Tibial nerve (tissue), 3 donors: ENCODE measurements around the gene LDB3.

ENCODE experiments used
- CTCF ChIP-seq, 5 experiments: fragments of 200-600 bp in 3 of 5; fragments of 450-650 bp in 2 of 5; sonication (generic) in 3 of 5; IDR thresholded peaks; one replicate each; pipeline ENCODE4 v1.5.1; 2016 to 2019; ENCODE audit warnings: antibody characterized with exemption in 5 of 5, mild to moderate bottlenecking in 3 of 5, moderate library complexity in 2 of 5
- POLR2A ChIP-seq, 2 donors: fragments of 450-650 bp; IDR thresholded peaks; one replicate each; pipeline ENCODE4 v1.6.1; 2017; ENCODE audit warnings: antibody characterized with exemption in 2 of 2, mild to moderate bottlenecking in 2 of 2, moderate library complexity in 2 of 2

GRCh38 chr10:86655173-86655540 is 13.2 kb upstream of the LDB3 start:
- no peak for TF ChIP-seq CTCF (IDR thresholded peaks at IDR 0.05)
- TF ChIP-seq POLR2A (IDR thresholded peaks at IDR 0.05), result no peak
